HG03280 (cell line): ENCODE results near the gene ITPRID1.
A peak's percentile ranks its signal among the peaks of the same experiment; 100 is the strongest.

Source experiments
- ATAC-seq: cut with Tn5 transposase; IDR thresholded peaks from one replicate; pipeline ENCODE4 v1.9.1; 2021; ENCODE audit warnings: mild to moderate bottlenecking, moderate library complexity; ENCODE audit not compliant: unreplicated experiment

ITPRID1 gene

GRCh38 chr7:31633467-31633866 is 119.6 kb downstream of the ITPRID1 start:
- ATAC-seq, result no peak

- ATAC-seq, result no peak
These were observed 120.1 kb downstream of the ITPRID1 start for GRCh38 chr7:31633894-31634494.

GRCh38 chr7:31640381-31640780 is 126.5 kb downstream of the ITPRID1 start:
- no peak for ATAC-seq

GRCh38 chr7:31642681-31643115 is 128.8 kb downstream of the ITPRID1 start:
- no peak for ATAC-seq

- no peak for ATAC-seq
These were observed 133.1 kb downstream of the ITPRID1 start for GRCh38 chr7:31646942-31647341.

GRCh38 chr7:31647511-31647910 is 133.6 kb downstream of the ITPRID1 start:
- ATAC-seq, result no peak

- no peak for ATAC-seq
These were observed 134.4 kb downstream of the ITPRID1 start for GRCh38 chr7:31648288-31648687.

GRCh38 chr7:31648880-31649279 is 135.0 kb downstream of the ITPRID1 start:
- ATAC-seq, result no peak

GRCh38 chr7:31651234-31652062 is 137.6 kb downstream of the ITPRID1 start:
- no peak for ATAC-seq

- ATAC-seq, result no peak
These were observed 138.1 kb downstream of the ITPRID1 start for GRCh38 chr7:31652063-31652326.

- ATAC-seq, result no peak
These were observed 149.2 kb downstream of the ITPRID1 start for GRCh38 chr7:31663072-31663471.

- ATAC-seq, result no peak
These were observed 151.0 kb downstream of the ITPRID1 start for GRCh38 chr7:31664890-31665289.

GRCh38 chr7:31665546-31665945 is 151.7 kb downstream of the ITPRID1 start:
- no peak for ATAC-seq

GRCh38 chr7:31669461-31669860 is 155.6 kb downstream of the ITPRID1 start:
- no peak for ATAC-seq

GRCh38 chr7:31679574-31680305 is 165.8 kb downstream of the ITPRID1 start:
- no peak for ATAC-seq

GRCh38 chr7:31683445-31684225 is 169.7 kb downstream of the ITPRID1 start:
- no peak for ATAC-seq

- no peak for ATAC-seq
These were observed 173.3 kb downstream of the ITPRID1 start, which contains the start of gene PPP1R17 for GRCh38 chr7:31687024-31687748. Gene PPP1R17, plus strand, starts transcription at chr7:31687215. Its CDS starts 5,227 bp downstream, at chr7:31692442.

GRCh38 chr7:31688372-31688771 is 174.5 kb downstream of the ITPRID1 start:
- peak; percentile 94 for ATAC-seq

GRCh38 chr7:31688996-31689395 is 175.1 kb downstream of the ITPRID1 start:
- ATAC-seq, result peak; percentile 14

GRCh38 chr7:31690935-31691334 is 177.0 kb downstream of the ITPRID1 start:
- ATAC-seq, result no peak
